Chondrocyte (in vitro differentiated cells): ENCODE results near the gene POU2F1. TPM values are rescaled to one million over a fixed set of nuclear protein-coding genes. Genes with fewer than 3 reads are reported as not detected.

Source experiments
- DNase-seq: peaks from one replicate; pipeline ENCODE4 v3.0.0; 2021; ENCODE audit warnings: mixed read lengths, low spot score
- H3K27ac Mint-ChIP-seq: one replicate; pipeline ENCODE4 v1.8.0; 2021; ENCODE audit warnings: mild to moderate bottlenecking, moderate library complexity, mixed read lengths; ENCODE audit not compliant: unreplicated experiment
- H3K27me3 Mint-ChIP-seq: 2 replicates; pipeline ENCODE4 v1.8.0; 2021; ENCODE audit warnings: low read depth, mixed read lengths
- H3K36me3 Mint-ChIP-seq: 2 replicates; pipeline ENCODE4 v1.8.0; 2021; ENCODE audit warnings: low read depth, mixed read lengths
- H3K4me1 Mint-ChIP-seq: 2 replicates; pipeline ENCODE4 v1.8.0; 2021; ENCODE audit warnings: low read depth, mild to moderate bottlenecking, mixed read lengths
- H3K4me3 Mint-ChIP-seq: one replicate; pipeline ENCODE4 v1.8.0; 2021; ENCODE audit warnings: mild to moderate bottlenecking, moderate library complexity, mixed read lengths; ENCODE audit not compliant: unreplicated experiment
- H3K9me3 Mint-ChIP-seq: 2 replicates; pipeline ENCODE4 v1.8.0; 2021; ENCODE audit warnings: low read depth, mixed read lengths
- CTCF ChIP-seq: fragments of 200-600 bp; sonication (generic); IDR thresholded peaks from 2 replicates; pipeline ENCODE4 v1.5.0; 2021; ENCODE audit warnings: antibody characterized with exemption, mild to moderate bottlenecking, moderate library complexity
- total RNA-seq: library from RNA; stranded (reverse); gene quantifications from 3 replicates; pipeline ENCODE4 v1.2.1, GENCODE V29; 2021

POU2F1 gene
- total RNA-seq, 1 donor from 2014 or later = 13.2 TPM

GRCh38 chr1:167249702-167250101 lies 29.0 kb downstream of the POU2F1 start:
- H3K36me3 Mint-ChIP-seq = no peaks in the 10 kb centered on the region
- TF ChIP-seq CTCF = no peak
- H3K27ac Mint-ChIP-seq = no peak overlapping the region
- H3K4me3 Mint-ChIP-seq = no peak overlapping the region
- H3K9me3 Mint-ChIP-seq = no peaks in the 10 kb centered on the region
- DNase-seq = no peak
- H3K27me3 Mint-ChIP-seq = no peaks in the 10 kb centered on the region
- H3K4me1 Mint-ChIP-seq = peaks cover 22% of the 10 kb centered on the region

GRCh38 chr1:167250482-167250881 lies 29.8 kb downstream of the POU2F1 start:
- DNase-seq = no peak
- Mint-ChIP-seq H3K27me3 (no peaks in the 10 kb centered on the region), H3K9me3 (no peaks in the 10 kb centered on the region), H3K36me3 (no peaks in the 10 kb centered on the region), H3K4me1 (peaks cover 19% of the 10 kb centered on the region), H3K4me3 (no peak overlapping the region), H3K27ac (no peak overlapping the region)
- TF ChIP-seq CTCF = no peak

- no peak overlapping the region for H3K4me3 Mint-ChIP-seq
- no peaks in the 10 kb centered on the region for H3K9me3 Mint-ChIP-seq
- no peak for TF ChIP-seq CTCF
- H3K4me1 Mint-ChIP-seq = peaks cover 19% of the 10 kb centered on the region
- no peaks in the 10 kb centered on the region for H3K36me3 Mint-ChIP-seq
- no peak overlapping the region for H3K27ac Mint-ChIP-seq
- no peaks in the 10 kb centered on the region for H3K27me3 Mint-ChIP-seq
- no peak for DNase-seq
Measured at GRCh38 chr1:167251472-167251871, 30.8 kb downstream of the POU2F1 start.

- Mint-ChIP-seq H3K4me3 (no peak overlapping the region), H3K27me3 (no peaks in the 10 kb centered on the region), H3K27ac (no peak overlapping the region), H3K36me3 (no peaks in the 10 kb centered on the region), H3K4me1 (peaks cover 12% of the 10 kb centered on the region), H3K9me3 (no peaks in the 10 kb centered on the region)
- no peak for DNase-seq
- no peak for TF ChIP-seq CTCF
Measured at GRCh38 chr1:167252986-167253385, 32.3 kb downstream of the POU2F1 start.

- DNase-seq = no peak
- H3K27me3 Mint-ChIP-seq = no peaks in the 10 kb centered on the region
- H3K36me3 Mint-ChIP-seq = no peaks in the 10 kb centered on the region
- TF ChIP-seq CTCF = no peak
- H3K4me3 Mint-ChIP-seq = no peak overlapping the region
- H3K9me3 Mint-ChIP-seq = no peaks in the 10 kb centered on the region
- no peak overlapping the region for H3K27ac Mint-ChIP-seq
- no peaks in the 10 kb centered on the region for H3K4me1 Mint-ChIP-seq
Measured at GRCh38 chr1:167258858-167259257, 38.2 kb downstream of the POU2F1 start.
